COLO668 (cell line): ENCODE results near the gene IDUA.

Source experiments
- DNase-seq: peaks from one replicate; lab custom pipeline; 2025; ENCODE audit not compliant: unreplicated experiment; lab: John Stamatoyannopoulos, UW

The IDUA gene

GRCh38 chr4:999240-999863 lies 12.5 kb downstream of the IDUA start:
- DNase-seq = peak; percentile 18

- DNase-seq = no peak
Measured at GRCh38 chr4:999882-1000425, 13.1 kb downstream of the IDUA start.

- DNase-seq = no peak
Measured at GRCh38 chr4:1000686-1001260, 13.9 kb downstream of the IDUA start.

- DNase-seq = no peak
Measured at GRCh38 chr4:1001561-1002130, 14.8 kb downstream of the IDUA start.

GRCh38 chr4:1002131-1002630 lies 15.3 kb downstream of the IDUA start:
- DNase-seq = peak; percentile 48

GRCh38 chr4:1002631-1003251 lies 15.9 kb downstream of the IDUA start:
- no peak for DNase-seq

- no peak for DNase-seq
Measured at GRCh38 chr4:1003271-1004070, 16.6 kb downstream of the IDUA start.

- DNase-seq = no peak
Measured at GRCh38 chr4:1004071-1004418, 17.2 kb downstream of the IDUA start.

GRCh38 chr4:1004557-1005485 lies 18.0 kb downstream of the IDUA start:
- DNase-seq = no peak

GRCh38 chr4:1006856-1007255 lies 20.0 kb downstream of the IDUA start:
- no peak for DNase-seq

GRCh38 chr4:1008840-1009541 lies 22.1 kb downstream of the IDUA start:
- peak; percentile 38 for DNase-seq

GRCh38 chr4:1009542-1010394 lies 22.9 kb downstream of the IDUA start:
- peak; percentile 84 for DNase-seq

GRCh38 chr4:1010395-1011021 lies 23.7 kb downstream of the IDUA start:
- DNase-seq = peak; percentile 65

- DNase-seq = peak; percentile 65
Measured at GRCh38 chr4:1011022-1011665, 24.3 kb downstream of the IDUA start, which contains the start of gene FGFRL1. FGFRL1 (plus strand) TSS chr4:1011626; CDS start chr4:1012486, 860 bp downstream.

GRCh38 chr4:1011666-1012033 lies 24.8 kb downstream of the IDUA start:
- DNase-seq = no peak

- peak; percentile 28 for DNase-seq
Measured at GRCh38 chr4:1012034-1012739, 25.3 kb downstream of the IDUA start.
